GM12872 (cell line): ENCODE data around the gene ACSL5.

Source experiments
- TF ChIP-seq, protein P1 (sequence below): IDR thresholded peaks from 3 replicates; pipeline ENCODE4 v1.5.1; 2011; ENCODE audit warnings: low read depth, mild to moderate bottlenecking, low read length, moderate library complexity; ENCODE audit not compliant: insufficient read depth

Gene ACSL5

DNA sequence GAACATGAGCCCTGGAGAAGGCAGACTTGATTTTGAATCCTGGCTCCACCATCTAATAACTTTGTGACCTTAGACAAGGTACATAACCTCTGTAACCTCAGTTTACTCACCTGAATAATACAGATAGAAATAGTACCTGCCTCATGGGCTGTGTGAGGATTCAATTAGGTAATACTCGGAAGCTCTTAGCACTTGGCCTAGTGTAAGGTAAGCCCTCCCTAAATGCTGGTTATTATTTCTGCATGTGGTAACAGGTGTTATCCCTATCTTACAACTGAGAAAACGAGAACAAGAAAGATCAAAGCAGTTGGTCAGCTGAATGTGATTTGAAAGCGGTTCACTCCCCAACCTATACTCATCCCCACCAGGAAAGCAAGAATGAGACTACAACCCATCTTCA is 28.7 kb upstream of the ACSL5 start:
- TF ChIP-seq, protein P1, sequence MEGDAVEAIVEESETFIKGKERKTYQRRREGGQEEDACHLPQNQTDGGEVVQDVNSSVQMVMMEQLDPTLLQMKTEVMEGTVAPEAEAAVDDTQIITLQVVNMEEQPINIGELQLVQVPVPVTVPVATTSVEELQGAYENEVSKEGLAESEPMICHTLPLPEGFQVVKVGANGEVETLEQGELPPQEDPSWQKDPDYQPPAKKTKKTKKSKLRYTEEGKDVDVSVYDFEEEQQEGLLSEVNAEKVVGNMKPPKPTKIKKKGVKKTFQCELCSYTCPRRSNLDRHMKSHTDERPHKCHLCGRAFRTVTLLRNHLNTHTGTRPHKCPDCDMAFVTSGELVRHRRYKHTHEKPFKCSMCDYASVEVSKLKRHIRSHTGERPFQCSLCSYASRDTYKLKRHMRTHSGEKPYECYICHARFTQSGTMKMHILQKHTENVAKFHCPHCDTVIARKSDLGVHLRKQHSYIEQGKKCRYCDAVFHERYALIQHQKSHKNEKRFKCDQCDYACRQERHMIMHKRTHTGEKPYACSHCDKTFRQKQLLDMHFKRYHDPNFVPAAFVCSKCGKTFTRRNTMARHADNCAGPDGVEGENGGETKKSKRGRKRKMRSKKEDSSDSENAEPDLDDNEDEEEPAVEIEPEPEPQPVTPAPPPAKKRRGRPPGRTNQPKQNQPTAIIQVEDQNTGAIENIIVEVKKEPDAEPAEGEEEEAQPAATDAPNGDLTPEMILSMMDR, result no peak

DNA sequence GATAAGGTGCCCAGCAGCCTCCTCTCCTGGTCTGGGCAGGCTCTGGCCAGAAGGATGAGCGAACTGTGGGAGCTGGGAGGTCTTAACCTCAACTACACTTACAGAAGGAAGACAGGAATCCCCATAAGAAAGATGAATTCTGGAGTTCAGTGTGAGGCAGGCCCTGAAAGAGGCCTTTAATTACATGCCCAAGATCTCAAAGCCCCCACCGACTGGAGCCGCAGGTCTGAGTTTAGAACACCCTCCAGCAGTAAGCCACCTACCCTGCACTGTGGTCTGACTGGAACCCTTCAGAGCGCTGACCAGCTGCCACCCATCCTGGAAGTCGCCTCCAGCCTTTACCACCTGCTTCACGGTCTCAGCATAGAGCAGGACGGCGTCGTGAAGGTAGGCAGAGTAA is 28.2 kb upstream of the ACSL5 start:
- TF ChIP-seq, protein P1, result no peak

- TF ChIP-seq, protein P1, result no peak
Measured at GRCh38 chr10:112346774-112347173, 27.1 kb upstream of the ACSL5 start.

DNA sequence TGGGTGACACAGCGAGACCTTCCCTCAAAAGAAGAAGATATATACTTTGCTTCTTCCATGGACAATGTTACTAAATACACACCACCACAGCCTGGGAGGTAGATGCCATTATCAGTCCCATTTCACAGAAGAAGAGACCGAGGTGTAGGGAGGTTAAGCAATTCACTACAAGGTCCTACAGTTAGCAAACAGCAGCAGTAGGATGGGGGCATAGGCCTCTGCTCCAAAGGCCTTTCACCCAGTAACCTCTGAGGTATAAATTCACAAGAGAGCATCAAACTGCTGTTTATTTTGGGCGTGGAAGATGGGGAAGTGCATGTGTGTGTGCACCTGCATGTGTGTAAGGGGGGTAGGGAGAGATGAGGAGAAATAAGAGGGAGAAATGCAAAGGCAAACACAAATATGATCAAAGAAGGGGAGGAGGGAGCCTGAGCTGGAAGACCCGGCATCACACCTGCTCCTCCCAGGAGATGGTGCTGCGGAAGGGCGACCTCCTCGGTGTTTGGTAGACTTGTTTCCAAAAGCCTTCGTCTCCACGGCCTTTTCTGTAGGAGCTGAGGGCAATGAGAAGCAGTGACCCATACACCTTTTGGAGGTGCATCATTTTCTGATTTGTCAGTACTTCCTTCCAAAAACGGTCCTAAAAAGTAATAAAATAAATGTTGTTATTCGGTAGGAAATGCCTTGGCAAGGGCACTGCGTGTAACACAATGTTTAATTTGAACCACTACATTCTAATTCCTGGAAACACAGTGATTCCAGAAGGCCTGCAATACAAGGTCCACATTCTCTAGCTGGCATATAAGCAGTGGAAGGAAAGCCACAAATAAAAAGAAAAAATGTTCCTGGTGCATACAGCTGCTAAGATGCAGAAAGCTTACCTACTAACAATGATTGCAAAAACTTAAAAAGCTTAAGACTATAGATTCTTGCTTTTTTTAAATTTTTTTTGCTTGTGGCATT is 25.9 kb upstream of the ACSL5 start:
- TF ChIP-seq, protein P1, result no peak

- TF ChIP-seq, protein P1, result no peak
Measured at GRCh38 chr10:112348759-112349158, 25.2 kb upstream of the ACSL5 start.

GRCh38 chr10:112349521-112350085 is 24.3 kb upstream of the ACSL5 start:
- TF ChIP-seq, protein P1, result no peak

GRCh38 chr10:112351146-112351545 is 22.8 kb upstream of the ACSL5 start:
- TF ChIP-seq, protein P1, result no peak
